HS-5 (cell line): ENCODE results near the gene SELENBP1.
"Not testable (repeated sequence)": the region's sequence is repeated elsewhere in the genome, so short reads cannot be mapped to it uniquely, and the experiment has no call there.

ENCODE experiments used
- DNase-seq: peaks from one replicate; pipeline ENCODE4 v3.0.0-alpha.2; 2012; ENCODE audit warnings: low read depth

Gene SELENBP1

DNA sequence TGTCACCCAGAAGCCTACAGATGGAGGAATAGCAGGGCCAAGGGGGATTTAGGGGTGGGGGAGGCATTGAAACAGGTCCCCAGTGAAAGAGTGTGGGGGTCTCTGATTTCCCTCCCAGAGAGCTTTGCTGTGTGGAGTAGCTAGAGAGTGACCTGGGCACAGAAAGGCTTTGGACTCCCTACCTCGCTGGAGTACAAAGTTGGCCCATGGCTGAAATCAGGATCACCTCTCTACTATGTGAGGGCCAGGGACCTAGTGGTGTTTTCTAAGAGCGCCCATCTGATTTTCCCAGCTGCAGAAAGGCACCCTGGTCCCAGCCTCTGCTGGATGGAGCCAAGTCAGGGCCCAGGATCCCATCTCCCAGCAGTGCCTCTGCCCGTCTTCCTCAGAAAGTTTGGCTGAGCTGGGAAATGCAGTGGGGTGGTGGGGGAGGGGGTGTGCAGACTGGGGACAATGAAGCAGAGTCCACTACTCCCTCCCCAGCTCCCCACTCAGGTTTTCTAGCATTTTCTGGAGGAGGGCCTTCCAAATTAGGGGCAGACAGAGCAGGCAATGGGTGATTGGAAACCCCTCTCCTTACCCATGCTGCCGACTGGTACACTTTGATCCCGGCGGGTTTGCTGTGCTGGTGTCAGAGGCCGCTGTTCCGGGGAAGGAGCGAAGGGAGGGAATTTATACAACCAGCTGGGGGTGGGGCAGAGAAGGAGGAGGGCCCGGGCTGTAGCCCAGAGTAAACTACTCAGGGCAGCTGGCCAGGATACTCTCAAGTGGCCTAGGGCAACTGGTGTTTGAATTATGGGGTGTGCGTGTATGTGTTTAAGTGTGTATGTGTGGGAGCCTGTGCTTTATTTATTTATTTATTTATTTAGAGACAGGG is at the start of gene SELENBP1:
Gene SELENBP1 (minus strand): TSS at position 648 of the 877 bp plus-strand sequence. CDS start 64 bp downstream, at position 584.
- DNase-seq = no peak

DNA sequence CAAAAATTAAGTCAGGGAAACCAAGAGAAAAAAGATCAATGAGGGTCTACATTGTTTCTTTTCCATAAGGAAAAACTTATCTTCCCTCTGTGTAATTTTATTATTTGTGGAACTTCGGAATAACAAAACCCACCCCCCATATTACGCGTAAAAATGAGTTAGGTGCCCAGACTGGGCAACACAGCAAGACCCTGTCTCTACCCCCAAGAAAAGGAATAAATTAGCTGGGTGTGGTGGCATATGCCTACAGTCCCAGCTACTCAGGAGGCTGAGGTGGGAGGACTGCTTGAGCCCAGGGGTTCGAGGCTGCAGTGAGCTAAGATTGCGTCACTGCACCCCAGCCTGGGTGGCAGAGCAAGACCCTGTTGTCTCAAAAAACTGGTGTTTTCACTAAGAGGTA is 47.3 kb upstream of the SELENBP1 start:
- DNase-seq = no peak

DNA sequence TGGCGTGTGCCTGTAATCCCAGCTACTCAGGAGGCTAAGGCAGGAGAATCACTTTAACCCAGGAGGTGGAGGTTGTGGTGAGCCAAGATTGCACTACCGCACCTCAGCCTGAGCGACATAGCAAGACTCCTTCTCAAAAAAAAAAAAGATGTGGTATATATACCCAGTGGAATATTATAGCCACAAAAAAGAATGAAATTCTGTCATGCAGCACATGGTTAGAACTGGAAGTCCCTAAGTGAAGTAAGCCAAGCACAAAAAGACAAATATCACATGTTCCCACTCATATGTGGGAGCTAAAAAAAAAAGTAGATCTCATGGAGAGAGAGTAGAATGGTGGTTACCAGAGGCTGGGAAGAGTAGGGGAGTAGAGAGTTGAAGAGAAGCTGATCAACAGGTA is 45.6 kb upstream of the SELENBP1 start:
- DNase-seq = no peak

DNA sequence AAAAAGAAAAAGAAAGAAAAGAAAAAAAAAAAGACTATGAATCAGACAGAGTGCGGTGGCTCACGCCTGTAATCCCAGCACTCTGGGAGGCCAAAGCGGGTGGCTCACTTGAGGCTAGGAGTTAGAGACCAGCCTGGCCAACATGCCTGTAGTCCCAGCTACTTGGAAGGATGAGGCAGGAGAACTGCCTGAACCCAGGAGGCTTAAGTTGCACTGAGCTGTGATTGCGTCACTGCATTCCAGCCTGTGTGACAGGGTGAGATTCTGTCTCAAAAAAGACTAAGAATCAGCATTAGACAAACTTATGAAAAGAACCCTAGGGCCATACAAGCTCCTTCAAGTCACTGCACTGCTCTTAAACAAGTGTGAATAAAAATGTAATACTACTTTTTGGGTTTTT is 43.7 kb upstream of the SELENBP1 start:
- no peak for DNase-seq

DNA sequence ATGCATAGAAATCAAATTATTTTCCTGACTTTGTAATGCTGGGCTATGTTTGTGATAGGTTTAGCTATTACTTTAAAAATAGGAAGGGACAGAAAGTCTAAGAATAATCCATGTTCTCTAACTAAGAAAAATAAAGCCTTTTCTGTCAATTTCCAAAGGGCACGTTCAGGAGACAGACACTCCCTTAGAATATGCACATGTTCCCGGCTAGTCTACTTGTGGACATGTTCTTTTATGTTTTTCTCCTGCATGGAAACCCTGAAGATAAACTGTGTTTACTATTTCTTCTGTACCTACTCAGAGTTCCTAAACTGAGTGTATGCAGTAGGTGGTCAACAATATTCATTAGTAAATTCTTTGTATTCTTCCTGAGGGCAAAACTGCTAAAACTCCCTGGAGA is 39.4 kb upstream of the SELENBP1 start:
- no peak for DNase-seq

DNA sequence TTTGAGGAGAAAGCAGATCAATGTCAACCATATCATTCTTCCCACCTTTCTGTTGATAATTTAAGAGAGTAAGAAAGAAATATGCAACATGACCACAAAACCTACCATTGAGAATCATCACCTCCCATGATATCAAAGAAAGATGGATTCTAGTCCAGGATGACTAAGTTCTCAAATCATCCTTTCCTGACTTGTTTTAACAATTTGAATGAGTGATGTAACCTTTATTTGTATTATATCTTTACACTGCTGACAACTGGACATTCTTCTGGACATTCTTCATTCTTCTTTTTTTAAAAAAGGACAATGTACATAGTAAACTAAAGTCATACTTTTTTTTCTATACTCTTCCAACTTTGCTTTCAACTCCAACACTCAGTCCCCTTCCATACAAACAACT is 36.4 kb upstream of the SELENBP1 start:
- DNase-seq = no peak

DNA sequence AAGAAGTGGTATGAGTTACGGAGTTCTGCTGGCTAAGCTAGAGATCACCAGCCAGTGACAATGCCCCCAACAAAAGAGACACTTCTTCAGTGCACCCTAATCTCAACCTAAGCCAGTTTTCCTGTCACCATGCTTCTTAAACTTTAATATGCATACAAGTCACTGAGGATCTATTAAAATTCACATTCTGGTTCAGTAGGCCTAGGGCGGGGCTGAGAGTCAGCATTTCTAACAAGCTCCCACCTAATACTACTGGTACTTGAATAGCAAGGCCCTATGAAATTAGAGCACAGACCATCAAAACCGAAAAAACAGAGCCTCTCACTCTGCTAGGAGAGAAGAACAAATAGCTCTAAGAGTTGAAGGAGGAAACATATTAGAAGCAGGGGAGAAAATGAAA is 34.8 kb upstream of the SELENBP1 start:
- DNase-seq = no peak

DNA sequence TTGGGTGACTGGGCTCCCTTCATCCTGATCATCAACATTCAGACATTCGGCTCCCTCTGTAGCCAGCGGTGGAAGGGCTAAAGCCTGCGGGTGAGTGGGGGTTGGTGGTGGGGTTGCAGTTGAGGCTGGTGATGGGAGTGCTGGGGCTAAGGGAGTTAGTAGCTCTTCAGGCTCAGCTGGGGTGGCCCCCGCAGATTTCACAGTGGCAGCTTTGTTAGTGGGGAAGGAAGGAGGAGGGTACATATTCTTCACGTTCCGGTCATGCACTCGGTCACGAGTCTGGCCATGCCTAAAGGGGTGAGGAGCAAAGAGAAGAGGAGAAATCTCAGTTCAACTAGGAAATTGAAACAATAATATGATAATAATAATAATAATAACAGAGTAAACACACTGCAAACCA is 33.7 kb upstream of the SELENBP1 start:
- no peak for DNase-seq

DNA sequence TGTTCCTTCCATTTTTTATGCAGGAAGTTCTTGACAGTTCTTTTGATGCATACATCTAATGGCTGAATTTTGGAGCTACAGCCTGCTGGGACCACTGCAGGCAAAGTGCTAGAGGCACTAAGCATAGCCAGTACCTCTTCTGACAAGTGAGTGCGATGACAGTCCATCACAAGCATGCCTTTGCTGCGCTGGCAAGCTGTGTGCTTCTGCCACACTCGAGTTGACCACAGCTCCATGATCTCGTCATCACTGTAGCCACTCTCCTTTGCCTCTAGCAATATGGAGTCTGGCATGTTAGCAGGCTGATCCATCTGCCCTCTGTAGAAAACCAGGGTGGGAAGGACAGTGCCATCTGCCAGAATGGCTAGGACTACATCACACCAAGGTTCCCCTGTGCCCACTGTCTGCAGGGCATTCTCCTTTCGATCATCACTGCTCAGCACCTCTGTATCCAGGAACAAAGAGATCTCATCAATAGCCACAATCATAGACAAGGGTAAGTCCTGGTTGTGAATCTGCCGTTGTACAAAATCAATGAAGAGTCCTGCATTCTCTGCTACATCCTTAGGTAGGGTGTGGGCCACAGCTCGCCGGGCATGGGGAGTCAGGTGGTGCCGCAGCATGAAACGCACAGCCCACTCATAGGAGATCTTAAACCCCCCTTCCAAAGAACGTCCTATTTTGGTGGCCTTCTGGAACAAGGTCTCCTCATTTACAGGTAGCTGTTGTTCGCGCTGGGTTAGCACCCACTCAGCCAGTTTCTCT is 32.9 kb upstream of the SELENBP1 start:
- DNase-seq = no peak

DNA sequence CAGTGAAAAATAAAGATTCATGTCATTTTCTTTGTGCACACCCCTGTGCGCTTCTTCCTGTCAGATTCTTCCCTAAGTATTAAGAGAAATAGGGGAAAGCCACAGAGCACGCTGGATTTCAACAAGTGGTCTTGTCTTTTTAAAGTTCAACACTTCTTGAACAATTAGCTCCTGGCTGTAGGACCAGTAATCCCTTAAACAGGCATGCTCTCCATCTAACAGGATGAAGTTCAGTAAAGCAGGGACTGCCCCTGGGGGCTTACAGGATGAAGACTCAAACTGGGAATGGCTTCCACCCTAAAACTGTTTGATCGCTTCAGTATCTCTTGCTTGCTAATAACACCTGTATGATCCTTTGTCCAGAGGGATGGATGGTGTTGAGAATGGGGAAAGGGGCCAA is 31.1 kb upstream of the SELENBP1 start:
- DNase-seq = no peak

DNA sequence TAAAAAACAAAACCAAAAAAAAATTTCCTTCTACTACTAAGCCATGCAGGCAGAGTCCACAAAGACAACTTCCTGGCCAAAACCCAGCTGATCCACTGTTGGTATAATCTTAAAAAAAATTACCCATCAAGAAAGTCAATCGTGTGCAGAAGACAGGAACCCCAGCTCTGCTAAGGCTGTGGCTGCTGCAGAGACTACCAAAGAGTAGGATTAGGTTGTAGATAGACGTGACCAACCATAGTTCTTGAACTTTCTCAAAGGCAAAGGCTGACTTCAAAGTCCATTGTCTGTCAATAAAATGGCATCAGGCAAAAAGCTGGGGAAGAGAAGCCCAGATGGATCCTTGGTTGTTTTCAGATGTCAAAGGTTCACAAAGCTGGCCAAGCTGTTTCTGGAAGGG is 30.3 kb upstream of the SELENBP1 start:
- no peak for DNase-seq

DNA sequence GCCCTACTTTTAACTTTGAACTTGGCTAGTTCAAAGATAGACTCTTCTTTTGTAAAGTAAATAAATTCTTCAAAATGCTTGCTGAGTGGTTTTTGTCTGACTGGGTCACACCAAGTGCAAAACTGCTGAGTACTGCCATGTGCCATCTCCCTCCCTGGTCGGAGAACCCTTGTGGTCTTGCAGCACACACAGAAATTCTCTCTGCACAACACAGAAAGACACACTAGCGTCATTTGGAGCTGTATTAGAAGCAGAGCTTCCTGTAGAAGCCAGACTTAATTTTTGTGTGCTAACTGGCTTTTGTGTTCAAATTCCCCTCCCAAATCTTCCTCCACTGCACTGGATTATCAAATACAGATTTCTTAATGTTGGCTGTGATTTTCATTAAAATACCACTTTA is 29.4 kb upstream of the SELENBP1 start:
- DNase-seq = no peak

DNA sequence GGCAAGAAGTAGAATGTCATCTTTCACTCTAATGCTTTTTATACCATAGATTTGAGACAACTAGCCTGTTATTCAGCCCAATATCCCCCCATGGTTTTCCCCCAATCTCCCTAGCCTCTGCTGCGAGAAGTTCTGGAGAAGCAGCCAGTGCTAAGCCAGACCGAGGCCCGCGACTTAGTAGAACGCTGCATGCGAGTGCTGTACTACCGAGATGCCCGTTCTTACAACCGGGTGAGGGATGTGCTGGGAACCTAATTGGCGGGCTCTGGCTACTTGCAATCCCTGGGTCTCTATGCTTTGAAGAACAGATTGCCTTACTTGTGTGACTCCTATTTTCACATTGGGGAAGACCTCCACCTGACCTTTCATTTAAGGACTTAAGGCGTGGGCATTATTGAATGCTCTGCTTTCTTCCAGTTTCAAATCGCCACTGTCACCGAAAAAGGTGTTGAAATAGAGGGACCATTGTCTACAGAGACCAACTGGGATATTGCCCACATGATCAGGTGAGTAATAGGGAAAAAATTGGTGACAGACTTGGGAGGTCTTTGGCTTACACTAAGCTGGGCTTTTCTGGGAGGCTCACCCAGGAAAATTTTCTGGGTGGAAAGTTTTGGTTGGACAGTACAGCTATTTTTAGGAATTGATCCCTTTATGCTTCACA is 28.8 kb upstream of the SELENBP1 start:
- DNase-seq = no peak

DNA sequence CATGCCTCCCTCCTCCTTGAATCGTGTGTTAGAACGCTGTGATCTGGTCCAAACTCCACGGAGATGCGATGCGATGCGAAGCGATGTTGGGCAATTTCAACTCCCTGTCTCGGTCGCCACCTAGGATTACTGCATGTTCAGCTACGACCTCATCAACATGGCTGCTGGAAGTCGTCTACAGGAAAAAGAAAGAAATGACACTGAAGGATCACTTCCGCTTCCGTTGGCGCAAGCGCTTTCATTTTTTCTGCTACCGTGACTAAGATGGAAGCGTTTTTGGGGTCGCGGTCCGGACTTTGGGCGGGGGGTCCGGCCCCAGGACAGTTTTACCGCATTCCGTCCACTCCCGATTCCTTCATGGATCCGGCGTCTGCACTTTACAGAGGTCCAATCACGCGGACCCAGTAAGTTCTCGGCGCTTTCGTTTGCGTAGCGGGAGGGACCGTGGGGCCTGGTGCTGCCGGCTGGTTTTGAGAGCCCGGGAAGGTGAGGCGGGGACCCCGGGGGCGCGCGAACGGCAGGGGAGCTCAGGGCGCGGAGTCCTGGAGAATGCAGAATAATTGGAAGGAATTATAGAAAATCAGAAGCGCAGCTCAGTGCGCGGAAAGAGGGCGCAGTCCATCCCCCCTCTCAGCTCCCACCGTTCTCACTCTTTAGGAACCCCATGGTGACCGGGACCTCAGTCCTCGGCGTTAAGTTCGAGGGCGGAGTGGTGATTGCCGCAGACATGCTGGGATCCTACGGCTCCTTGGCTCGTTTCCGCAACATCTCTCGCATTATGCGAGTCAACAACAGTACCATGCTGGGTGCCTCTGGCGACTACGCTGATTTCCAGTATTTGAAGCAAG is 27.0 kb upstream of the SELENBP1 start, which contains the start of gene PSMB4:
Gene PSMB4 (plus strand): TSS at position 250 of the 848 bp plus-strand sequence. CDS start 15 bp downstream, at position 265.
- DNase-seq = peak; percentile 84

DNA sequence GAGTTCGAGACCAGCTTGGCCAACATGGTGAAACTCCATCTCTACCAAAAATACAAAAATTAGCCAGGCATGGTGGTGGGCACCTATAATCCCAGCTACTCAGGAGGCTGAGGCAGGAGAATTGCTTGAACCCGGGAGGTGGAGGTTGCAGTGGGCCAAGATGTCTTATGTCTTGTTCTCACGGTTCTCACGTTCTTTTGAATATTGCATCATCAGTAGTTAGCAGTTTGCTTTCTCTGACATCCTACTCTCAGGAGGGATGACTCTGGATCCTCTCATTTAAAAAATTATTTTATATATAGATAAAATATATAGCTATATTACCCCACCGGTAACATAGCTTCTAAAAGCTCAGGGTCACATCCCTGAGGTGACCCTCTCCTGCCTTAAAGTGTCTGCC is 23.8 kb upstream of the SELENBP1 start:
- not testable (repeated sequence) for DNase-seq

DNA sequence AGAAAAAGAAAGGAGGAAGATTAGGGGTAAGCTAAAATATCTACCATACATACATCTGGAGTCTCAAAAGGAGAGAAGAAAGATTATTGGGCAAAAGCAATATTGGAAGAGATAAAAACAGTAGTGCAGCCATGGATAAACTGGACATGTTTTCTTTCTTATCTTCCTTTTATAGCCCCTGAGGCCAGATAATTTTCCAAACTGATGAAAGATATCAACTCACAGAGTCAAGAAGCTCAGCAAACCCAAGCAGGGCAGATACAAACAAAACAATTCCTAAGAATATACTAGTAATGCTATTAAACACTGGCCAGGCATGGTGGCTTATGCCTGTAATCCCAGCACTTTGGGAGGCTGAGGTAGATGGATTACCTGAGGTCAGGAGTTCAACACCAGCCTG is 21.1 kb upstream of the SELENBP1 start:
- no peak for DNase-seq

DNA sequence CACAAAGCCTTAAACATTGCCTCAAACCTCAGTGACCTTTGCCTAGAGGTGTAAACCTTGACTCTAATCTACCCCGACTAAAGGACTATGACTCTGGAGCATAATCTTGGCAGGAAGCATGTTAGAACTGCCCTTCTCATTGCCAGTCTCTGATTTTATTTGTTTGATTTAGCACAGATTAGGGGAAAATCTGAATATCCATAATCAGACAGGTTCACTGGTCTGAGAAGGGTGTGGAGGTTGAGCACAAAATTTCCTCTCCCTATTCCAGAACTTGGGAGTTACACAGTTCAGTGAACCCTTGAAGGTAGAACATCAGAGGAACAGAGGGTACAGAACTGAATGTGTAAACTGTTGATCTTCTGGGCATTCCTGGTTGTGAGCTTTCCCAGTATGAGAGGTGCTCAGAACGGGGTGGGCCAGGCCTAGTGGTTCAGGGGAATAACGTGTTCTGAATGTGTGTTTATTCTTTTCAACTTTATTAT is 18.6 kb upstream of the SELENBP1 start:
- no peak for DNase-seq

DNA sequence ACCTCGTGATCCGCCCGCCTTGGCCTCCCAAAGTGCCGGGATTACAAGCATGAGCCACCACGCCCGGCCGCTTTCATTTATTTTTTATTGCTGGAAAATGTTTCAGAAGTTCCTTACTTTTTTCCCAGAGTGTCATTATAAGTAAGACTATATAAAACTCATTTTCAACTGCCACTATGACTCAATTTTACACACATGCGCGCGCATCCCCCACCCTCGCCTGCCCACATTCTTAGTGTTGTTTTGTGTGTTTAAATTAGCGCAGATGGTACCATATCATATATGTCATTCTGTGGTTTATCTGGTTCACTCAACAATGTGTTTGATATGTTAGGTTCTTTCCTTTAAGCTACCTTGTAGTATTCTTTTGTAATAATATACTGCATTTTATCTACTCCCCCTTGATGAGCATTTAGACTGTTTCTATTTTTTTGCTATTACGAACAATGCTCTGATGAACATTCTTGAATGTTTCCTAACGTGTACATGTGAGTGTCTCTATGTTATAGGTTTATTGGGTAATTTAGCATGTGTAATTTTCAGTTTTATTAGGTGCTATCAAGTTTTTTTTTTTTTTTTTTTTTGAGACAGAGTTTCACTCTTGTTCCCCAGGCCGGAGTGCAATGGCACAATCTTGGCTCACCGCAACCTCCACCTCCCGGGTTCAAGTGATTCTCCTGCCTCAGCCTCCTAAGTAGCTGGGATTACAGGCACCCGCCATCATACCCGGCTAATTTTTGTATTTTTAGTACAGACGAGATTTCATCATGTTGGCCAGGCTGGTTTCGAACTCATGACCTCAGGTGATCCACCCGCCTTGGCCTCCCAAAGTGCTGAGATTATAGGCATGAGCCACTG is 17.9 kb upstream of the SELENBP1 start:
- not testable (repeated sequence) for DNase-seq

DNA sequence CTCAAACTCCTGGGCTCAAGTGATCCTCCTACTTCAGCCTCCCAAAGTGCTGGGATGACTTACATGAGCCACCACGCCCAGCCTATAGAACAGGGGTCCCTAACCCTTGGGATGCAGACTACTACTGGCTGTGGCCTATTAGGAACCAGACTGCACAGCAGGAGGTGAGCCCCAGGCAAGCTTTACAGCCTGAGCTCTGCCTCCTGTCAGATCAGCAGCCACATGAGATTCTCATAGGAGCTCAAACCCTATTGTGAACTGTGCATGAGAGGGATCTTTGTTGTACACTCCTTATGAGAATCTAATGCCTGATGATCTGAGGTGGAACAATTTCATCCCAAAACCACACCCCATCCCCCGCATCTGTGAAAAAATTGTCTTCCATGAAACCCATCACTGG is 13.5 kb upstream of the SELENBP1 start:
- no peak for DNase-seq

DNA sequence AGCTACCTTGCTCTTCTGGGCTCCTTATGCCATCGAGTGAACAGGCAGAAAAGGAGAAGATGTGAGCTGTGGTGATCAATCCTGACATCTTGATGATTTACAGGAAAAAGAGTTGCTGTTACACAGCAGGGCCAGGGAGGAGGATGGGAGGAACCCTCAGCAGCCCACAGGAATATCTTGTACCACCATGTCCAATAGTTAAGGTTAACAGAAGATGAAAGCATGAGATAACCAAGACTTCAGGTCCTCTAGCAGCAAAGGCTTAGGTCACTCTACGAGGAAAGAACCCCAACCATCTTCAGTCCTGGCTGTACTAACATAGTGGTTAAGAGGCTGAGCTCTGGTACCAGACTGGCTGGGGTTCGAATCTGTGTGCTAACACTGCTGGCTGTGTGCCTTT is 12.1 kb upstream of the SELENBP1 start:
- no peak for DNase-seq
